Jurkat, Clone E6-1 (cell line): Measurements from ENCODE around the gene HIRA.
"Not testable (repeated sequence)": the region's sequence is repeated elsewhere in the genome, so short reads cannot be mapped to it uniquely, and the experiment has no call there.

Experiments used
- DNase-seq: peaks from one replicate; pipeline ENCODE4 v3.0.0-alpha.2; 2011; ENCODE audit warnings: low read depth, low spot score
- H3K4me3 ChIP-seq: 2 replicates; pipeline ENCODE4 v1.5.1; 2011; ENCODE audit warnings: mild to moderate bottlenecking, low read length, control low read depth, moderate library complexity

Gene HIRA

GRCh38 chr22:19350947-19351346 lies 80.6 kb downstream of the HIRA start:
- H3K4me3 ChIP-seq, result no peak overlapping the region
- no peak for DNase-seq

DNA sequence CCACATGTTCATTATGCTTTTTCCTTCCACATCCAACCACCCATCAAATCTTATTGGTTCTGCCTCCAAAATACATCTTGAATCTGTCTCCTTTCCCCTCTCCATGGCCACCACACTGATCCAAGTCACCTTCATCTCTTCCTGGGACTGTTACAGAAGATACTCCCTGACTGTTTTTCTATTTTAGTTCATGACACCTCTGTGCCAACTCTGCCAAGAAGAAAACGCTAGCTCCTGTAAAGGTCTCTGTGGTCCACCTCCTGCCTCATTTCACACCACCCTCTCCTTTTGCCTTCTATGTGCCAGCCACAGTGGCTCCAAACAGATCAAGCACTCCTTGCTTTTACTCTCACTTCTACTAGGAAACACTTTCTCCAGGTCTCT lies 81.1 kb downstream of the HIRA start:
- no peak for DNase-seq
- no peak overlapping the region for H3K4me3 ChIP-seq

DNA sequence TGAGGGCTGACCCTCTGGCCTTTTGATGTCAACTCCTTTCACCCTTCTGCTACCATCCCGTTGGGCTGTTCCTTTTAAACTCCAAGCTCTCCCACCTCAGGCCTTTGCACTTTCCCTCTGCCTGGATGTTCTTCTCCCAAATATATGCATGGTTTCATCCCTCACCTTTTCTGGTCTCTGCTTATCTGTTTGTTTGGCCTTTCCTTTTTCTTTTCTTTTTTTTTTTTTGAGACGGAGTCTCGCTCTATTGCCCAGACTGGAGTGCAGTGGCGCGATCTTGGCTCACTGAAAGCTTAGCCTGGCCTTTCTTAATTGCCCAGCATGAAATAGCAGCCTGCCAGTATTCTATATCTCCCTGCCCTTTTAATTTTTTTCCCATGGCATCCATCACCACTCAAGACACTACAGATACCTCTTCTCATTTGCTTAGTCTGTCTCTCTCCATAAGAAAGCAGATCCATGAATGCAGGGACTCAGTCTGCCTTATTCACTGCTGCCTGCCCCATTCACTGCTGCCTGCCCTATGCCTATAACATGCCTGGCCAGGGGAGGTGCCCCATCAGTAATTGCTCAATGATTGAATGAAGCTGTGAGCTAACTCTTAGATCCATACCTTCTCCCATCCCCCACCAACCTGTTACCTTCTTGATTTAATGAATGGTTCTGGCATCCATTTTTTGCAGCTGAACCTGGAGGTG lies 81.6 kb downstream of the HIRA start:
- no peak for DNase-seq
- H3K4me3 ChIP-seq, result no peak overlapping the region

DNA sequence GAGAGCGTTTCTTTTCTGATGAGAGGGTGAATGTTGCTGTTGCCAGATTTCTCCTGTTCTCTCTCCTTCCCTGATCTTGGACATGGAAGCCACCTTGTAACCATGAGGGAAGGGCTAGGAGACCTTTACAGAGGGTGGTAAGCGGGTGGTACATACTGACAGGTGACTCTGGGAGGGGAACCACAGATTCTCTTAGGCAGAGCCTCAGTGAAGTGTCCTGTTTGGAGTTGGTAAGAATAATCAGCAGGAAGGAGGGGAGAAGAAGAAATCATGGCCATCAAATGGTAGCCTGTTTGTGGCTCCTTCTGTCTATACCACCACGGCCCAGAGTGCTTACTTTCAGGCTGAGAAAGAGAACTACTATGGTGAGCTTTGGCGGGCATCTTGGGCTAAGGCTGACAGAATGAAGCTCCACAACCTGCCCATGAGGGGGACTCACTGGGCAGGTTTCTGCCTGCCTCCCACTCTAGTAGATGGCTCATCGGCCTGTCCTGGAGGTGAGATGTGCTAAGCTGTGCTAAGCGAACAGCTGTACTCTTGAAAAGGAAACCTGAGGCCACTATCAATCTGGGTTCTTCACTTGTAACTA lies 84.8 kb downstream of the HIRA start:
- no peak for DNase-seq
- H3K4me3 ChIP-seq, result no peak overlapping the region

DNA sequence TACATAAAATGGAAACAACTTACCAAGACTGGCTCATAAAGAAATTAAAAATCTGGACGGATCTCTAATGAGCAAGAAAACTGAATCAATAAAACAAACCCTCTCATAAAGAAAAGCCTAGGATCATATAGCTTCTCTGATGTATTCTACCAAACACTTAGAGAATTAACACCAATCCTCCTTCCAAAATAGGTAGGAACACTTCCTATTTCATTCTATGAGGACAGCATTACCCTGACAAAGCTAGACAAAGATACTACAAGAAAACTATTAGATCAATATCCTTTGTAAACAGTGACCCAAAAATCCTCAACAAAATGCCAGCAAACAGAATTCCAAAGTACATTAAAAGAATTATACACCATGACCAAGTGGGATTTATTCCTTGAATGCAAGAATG lies 87.1 kb downstream of the HIRA start:
- no peak for DNase-seq
- no peak overlapping the region for H3K4me3 ChIP-seq

GRCh38 chr22:19343470-19343869 lies 88.1 kb downstream of the HIRA start:
- H3K4me3 ChIP-seq, result no peak overlapping the region
- DNase-seq, result no peak

DNA sequence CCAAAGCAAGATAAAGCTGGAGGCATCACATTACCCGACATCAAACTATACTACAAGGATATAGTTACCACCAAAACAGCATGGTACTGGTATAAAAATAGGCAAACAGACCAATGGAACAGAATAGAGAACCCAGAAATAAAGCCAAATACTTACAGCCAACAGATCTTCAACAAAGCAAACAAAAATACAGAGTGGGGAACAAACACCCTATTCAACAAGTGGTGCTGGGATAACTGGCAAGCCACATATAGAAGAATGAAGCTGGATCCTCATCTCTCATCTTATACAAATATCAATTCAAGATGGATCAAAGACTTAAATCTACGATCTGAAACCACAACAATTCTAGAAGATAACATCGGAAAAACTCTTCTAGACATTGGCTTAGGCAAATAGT lies 90.0 kb downstream of the HIRA start:
- DNase-seq, result no peak
- H3K4me3 ChIP-seq, result no peak overlapping the region

- H3K4me3 ChIP-seq, result no peak overlapping the region
- no peak for DNase-seq
Observed at GRCh38 chr22:19337137-19337536, 94.4 kb downstream of the HIRA start.

DNA sequence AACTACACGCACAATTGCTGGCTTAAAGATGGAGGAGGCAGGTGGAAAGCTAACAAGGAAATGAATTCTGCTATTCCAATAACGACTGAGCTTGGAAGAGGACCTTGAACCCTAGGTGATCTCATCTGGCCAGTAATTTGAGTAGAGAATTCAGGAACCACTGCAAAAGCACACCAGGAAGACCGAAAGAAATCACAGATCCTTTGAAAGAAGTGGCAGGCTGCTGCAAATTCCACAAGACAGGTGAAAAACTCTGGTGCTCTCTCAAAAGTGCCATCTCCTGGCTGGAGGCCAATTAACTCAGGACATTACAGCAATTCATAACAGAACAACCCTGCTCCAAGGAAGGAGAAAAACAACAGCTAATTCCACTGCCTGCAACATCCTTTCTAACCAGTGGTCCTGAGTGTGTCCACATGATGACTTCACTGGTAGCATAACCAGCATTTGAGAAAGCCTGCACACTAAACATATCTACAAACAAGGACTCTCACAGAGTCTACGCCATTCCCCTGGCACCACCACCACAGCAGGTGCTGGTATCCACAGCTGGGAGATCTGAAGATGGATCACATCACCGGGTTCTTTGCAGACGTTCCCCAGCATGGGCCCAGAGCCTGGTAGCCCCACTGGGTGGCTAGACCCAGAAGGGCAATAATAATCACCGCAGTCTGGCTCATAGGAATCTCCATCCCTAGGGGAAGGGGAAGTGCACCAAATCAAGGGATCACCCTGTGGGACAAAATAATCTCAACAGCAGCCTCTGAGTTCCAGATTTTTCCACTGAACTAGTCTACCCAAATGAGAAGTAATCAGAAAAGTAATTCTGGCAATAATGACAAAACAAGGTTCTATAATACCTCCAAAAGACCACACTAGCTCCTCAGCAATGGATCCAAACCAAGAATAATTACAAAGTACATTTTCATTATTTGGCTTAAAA lies 95.1 kb downstream of the HIRA start:
- no peak overlapping the region for H3K4me3 ChIP-seq
- no peak for DNase-seq

GRCh38 chr22:19331975-19332374 lies 99.6 kb downstream of the HIRA start:
- no peak overlapping the region for H3K4me3 ChIP-seq

GRCh38 chr22:19331474-19331873 lies 100.1 kb downstream of the HIRA start:
- no peak for DNase-seq
- no peak overlapping the region for H3K4me3 ChIP-seq

More at GRCh38 chr22:19331975-19332374, 99.6 kb downstream of the HIRA start:
- DNase-seq, result no peak

GRCh38 chr22:19330865-19331418 lies 100.6 kb downstream of the HIRA start:
- no peak for DNase-seq
- no peak overlapping the region for H3K4me3 ChIP-seq

DNA sequence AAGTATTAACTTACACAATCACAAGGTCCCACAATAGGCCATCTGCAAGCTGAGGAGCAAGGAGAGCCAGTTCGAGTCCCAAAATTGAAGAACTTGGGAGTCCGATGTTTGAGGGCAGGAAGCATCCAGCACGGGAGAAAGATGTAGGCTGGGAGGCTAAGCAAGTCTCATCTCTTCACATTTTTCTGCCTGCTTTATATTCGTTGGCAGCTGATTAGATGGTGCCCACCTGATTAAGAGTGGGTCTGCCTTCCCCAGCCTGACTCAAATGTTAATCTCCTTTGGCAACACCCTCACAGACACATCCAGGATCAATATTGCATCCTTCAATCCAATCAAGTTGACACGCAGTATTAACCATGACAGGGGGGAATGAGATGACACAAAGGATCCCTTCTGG lies 101.3 kb downstream of the HIRA start:
- not testable (repeated sequence) for DNase-seq, H3K4me3 ChIP-seq

DNA sequence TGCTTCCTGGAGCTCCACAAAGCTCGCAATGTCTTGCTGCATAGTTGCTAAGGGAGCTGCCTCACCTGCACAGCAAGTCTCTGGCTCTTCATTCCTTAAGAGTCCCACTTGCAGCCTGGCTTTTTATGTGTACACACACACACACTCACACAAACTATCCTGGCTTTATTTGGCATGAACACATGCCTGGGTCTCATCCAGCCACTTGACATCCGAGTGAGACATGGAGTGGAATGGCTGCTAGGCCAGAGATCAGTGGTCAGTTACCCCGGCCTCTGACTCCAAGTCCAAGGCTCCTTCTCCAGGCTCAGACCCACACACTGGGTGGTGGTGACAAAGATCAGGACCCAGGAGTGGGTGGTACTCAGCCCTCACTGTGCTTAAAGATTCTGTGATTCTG lies 102.1 kb downstream of the HIRA start:
- DNase-seq, result no peak
- no peak overlapping the region for H3K4me3 ChIP-seq

DNA sequence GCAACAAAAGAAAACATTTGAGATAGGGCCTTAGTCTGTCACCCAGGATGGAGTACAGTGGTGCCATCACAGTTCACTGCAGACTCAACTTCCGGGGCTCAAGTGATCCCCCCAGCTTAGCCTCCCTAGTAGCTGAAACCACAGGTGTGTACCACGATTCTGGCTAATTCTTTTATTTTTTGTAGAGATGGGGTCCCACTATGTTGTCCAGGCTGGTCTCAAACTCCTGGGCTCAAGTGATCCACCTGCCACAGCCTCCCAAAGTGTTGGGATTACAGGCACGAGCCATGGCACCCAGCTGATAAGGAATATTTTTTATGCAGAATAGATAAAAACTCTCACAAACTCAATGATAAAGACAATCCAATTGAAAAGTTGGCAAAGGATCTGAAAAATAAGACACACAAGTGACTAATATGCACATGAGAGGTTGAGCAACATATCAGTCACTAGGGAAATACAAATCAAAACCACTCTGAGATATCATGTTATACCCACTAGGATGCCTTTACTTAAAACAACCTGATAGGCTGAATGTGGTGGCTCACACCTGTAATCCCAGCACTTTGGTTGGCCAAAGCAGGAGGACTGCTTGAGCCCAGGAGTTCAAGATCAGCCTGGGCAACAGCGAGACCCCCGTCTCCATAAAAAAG lies 106.1 kb downstream of the HIRA start:
- DNase-seq, result no peak
- no peak overlapping the region for H3K4me3 ChIP-seq

GRCh38 chr22:19323420-19323819 lies 108.1 kb downstream of the HIRA start:
- not testable (repeated sequence) for H3K4me3 ChIP-seq, DNase-seq

DNA sequence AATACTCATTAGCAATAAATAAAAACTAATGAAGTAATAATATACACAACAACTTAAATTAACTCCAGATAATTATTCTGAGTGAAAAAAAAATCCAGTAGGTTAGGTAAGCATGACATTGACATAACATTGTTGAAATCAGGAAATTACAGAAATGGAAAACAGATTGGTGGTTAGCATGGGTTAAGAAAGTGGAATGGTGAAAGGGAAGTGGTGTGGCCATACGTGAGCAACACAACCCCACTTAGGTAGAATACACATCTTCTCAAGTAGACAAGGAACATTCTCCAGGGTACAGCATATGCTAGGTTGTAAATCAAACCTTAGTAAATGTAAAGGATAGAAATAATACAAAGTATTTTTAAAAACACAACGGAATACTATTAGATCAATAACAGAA lies 109.8 kb downstream of the HIRA start:
- DNase-seq, result no peak
- H3K4me3 ChIP-seq, result no peak overlapping the region

DNA sequence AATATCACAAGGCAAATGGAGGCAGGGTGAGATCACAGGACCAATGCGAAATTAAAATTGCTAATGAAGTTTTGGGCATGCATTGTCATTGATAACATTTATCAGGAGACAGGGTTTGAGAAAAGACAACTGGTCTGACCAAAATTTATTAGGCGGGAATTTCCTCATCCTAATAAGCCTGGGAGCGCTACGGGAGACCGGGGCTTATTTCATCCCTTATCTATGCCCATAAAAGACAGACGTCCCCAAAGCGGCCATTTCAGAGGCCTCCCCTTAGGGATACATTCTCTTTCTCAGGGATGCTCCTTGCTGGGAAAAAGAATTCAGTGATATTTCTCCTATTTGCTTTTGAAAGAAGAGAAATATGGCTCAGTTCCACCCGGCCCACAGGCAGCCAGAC lies 111.4 kb downstream of the HIRA start:
- not testable (repeated sequence) for DNase-seq

GRCh38 chr22:19319281-19319680 lies 112.3 kb downstream of the HIRA start:
- DNase-seq, result no peak

More for the DNA sequence above, 111.4 kb downstream of the HIRA start:
- not testable (repeated sequence) for H3K4me3 ChIP-seq

More at GRCh38 chr22:19319281-19319680, 112.3 kb downstream of the HIRA start:
- H3K4me3 ChIP-seq, result no peak overlapping the region
